GM23338 (cell line): ENCODE data around the gene COL4A6. TPM values are rescaled to one million over a fixed set of nuclear protein-coding genes. Genes with fewer than 3 reads are reported as not detected.

Source experiments
- ATAC-seq: fragments of 200-7000 bp; cut with Tn5 transposase; 3 replicates; pipeline ENCODE4 v1.9.1; 2020
- DNase-seq: peaks from one replicate; pipeline ENCODE4 v3.0.0-alpha.2; 2015; ENCODE audit warnings: low spot score
- H2AFZ ChIP-seq: fragments of 200-600 bp; sonication (generic); 2 replicates; pipeline ENCODE4 v1.8.0; 2016; ENCODE audit warnings: antibody characterized with exemption, mild to moderate bottlenecking, moderate library complexity
- H3F3A ChIP-seq: fragments of 200-600 bp; sonication (generic); replicated peaks from 2 replicates; pipeline ENCODE4 v1.8.0; 2017; ENCODE audit warnings: antibody characterized with exemption, mixed run types, low read depth
- H3K27ac ChIP-seq: fragments of 200-600 bp; sonication (generic); 2 replicates; pipeline ENCODE4 v1.6.1; 2016; ENCODE audit warnings: low read depth
- H3K27me3 ChIP-seq: fragments of 200-600 bp; sonication (generic); 2 replicates; pipeline ENCODE4 v1.8.0; 2016; ENCODE audit warnings: mild to moderate bottlenecking, mixed run types, moderate library complexity; ENCODE audit not compliant: insufficient read depth
- H3K36me3 ChIP-seq: fragments of 200-600 bp; sonication (generic); 2 replicates; pipeline ENCODE4 v1.8.0; 2016; ENCODE audit warnings: mild to moderate bottlenecking; ENCODE audit not compliant: insufficient read depth
- H3K4me1 ChIP-seq: fragments of 200-600 bp; sonication (generic); 2 replicates; pipeline ENCODE4 v1.8.0; 2016; ENCODE audit warnings: mild to moderate bottlenecking, moderate library complexity; ENCODE audit not compliant: insufficient read depth
- H3K4me2 ChIP-seq: fragments of 200-600 bp; sonication (generic); 2 replicates; pipeline ENCODE4 v1.7.1; 2017; ENCODE audit warnings: mixed run types
- H3K4me3 ChIP-seq: fragments of 200-600 bp; sonication (generic); 2 replicates; pipeline ENCODE4 v1.6.1; 2016; ENCODE audit warnings: mixed run types
- H3K79me2 ChIP-seq: fragments of 200-600 bp; sonication (generic); replicated peaks from 2 replicates; pipeline ENCODE4 v1.8.0; 2017; ENCODE audit warnings: mild to moderate bottlenecking; ENCODE audit not compliant: insufficient read depth
- H3K9me2 ChIP-seq: fragments of 200-600 bp; sonication (generic); 2 replicates; pipeline ENCODE4 v1.8.0; 2017; ENCODE audit not compliant: insufficient read depth
- H4K20me1 ChIP-seq: fragments of 200-600 bp; sonication (generic); replicated peaks from 2 replicates; pipeline ENCODE4 v1.8.0; 2017; ENCODE audit warnings: mild to moderate bottlenecking; ENCODE audit not compliant: insufficient read depth
- H3K27ac Mint-ChIP-seq: 2 replicates; pipeline ENCODE4 v1.8.0; 2020; ENCODE audit warnings: inconsistent platforms, mild to moderate bottlenecking, moderate library complexity, mixed read lengths
- H3K27me3 Mint-ChIP-seq: 3 replicates; pipeline ENCODE4 v1.8.0; 2022; ENCODE audit warnings: low read depth, mild to moderate bottlenecking, moderate library complexity, mixed read lengths, inconsistent platforms; ENCODE audit not compliant: insufficient read depth, poor library complexity
- H3K36me3 Mint-ChIP-seq: 3 replicates; pipeline ENCODE4 v1.8.0; 2021; ENCODE audit warnings: low read depth, mild to moderate bottlenecking, inconsistent platforms, moderate library complexity, mixed read lengths
- H3K4me1 Mint-ChIP-seq: 3 replicates; pipeline ENCODE4 v1.8.0; 2020; ENCODE audit warnings: mild to moderate bottlenecking, inconsistent platforms, mixed read lengths
- H3K4me3 Mint-ChIP-seq: 3 replicates; pipeline ENCODE4 v1.8.0; 2021; ENCODE audit warnings: moderate library complexity, mild to moderate bottlenecking, inconsistent platforms, mixed read lengths
- H3K9me3 Mint-ChIP-seq: 3 replicates; pipeline ENCODE4 v1.8.0; 2020; ENCODE audit warnings: moderate library complexity, mild to moderate bottlenecking, inconsistent platforms, mixed read lengths
- CREB1 ChIP-seq: fragments of 250-450 bp; sonication (Bioruptor Pico); IDR thresholded peaks from 2 replicates; pipeline ENCODE4 v1.5.0; 2020; ENCODE audit warnings: low read depth, mild to moderate bottlenecking, moderate library complexity
- EZH2 ChIP-seq: fragments of 200-600 bp; sonication (generic); IDR thresholded peaks from one replicate; pipeline ENCODE4 v1.8.0; 2017; ENCODE audit warnings: antibody characterized with exemption, mild to moderate bottlenecking, low read depth; ENCODE audit not compliant: unreplicated experiment
- EZH2phosphoT487 ChIP-seq: fragments of 200-600 bp; sonication (generic); IDR thresholded peaks from one replicate; pipeline ENCODE4 v1.8.1; 2018; ENCODE audit warnings: antibody characterized with exemption; ENCODE audit not compliant: unreplicated experiment
- POLR2AphosphoS5 ChIP-seq: IDR thresholded peaks from 2 replicates; pipeline ENCODE4 v1.6.1; 2016; ENCODE audit warnings: antibody characterized with exemption, low read depth
- polyA plus RNA-seq: library from polyadenylated mRNA; unstranded; fragments of >200 nt; fragmentation: Nextera tagmentation; extraction: Ambion mirVana; gene quantifications from 2 replicates; pipeline ENCODE4 v1.2.1, GENCODE V29; 2016
- total RNA-seq: library from RNA; depleted of rRNA; stranded (reverse); fragments of >200 nt; shearing (Covaris generic); gene quantifications from 2 replicates; pipeline ENCODE4 v1.2.3, GENCODE V29; 2014
- TF ChIP-seq, protein P1 (sequence below), 2 experiments: fragments of 200-600 bp in 1 of 2; sonication (generic) in 1 of 2; conservative IDR thresholded peaks; 2 replicates each; pipeline versions ENCODE4 v1.5.1 to v1.6.1; 2016 to 2017; ENCODE audit warnings: antibody characterized with exemption in 2 of 2, low read depth in 2 of 2, mild to moderate bottlenecking in 2 of 2, moderate library complexity in 1 of 2
- TF ChIP-seq, protein P2 (sequence below): IDR thresholded peaks from one replicate; pipeline ENCODE4 v1.6.1; 2018; ENCODE audit warnings: antibody characterized with exemption; ENCODE audit not compliant: unreplicated experiment
- TF ChIP-seq, protein P3 (sequence below): fragments of 250-450 bp; sonication (Bioruptor Pico); IDR thresholded peaks from 2 replicates; pipeline ENCODE4 v1.5.0; 2020; ENCODE audit warnings: mild to moderate bottlenecking, moderate library complexity

COL4A6 gene
- total and polyA plus RNA-seq, 2 experiments from 2014 or later = 4.1 to 15.2 TPM

DNA sequence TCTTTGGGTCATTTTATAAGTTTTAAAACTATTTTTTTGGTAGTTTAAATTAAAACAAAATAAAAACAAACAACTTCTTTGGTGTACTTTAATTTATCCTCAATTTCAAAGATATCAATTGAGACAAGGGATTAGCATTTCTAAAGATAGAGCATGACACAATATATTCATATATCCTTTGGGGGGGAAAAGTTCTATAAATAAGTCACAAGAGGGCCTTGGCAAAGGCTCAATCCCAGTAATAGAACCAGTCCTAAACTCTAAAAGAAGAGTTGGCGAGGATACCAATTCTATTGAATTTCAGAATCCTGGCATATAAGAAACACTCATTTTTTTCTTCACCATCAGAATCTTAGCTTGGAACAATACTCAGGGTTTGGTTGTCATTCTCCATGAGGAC lies 89.7 kb downstream of the COL4A6 start:
- H3K79me2 ChIP-seq = no peaks in the 10 kb centered on the region
- H3K9me2 ChIP-seq = no peaks in the 10 kb centered on the region
- Mint-ChIP-seq H3K4me3 (no peak overlapping the region), H3K36me3 (no peaks in the 10 kb centered on the region), H3K27ac (no peak overlapping the region), H3K9me3 (no peaks in the 10 kb centered on the region), H3K4me1 (peaks cover 61% of the 10 kb centered on the region), H3K27me3 (no peaks in the 10 kb centered on the region)
- no peaks in the 10 kb centered on the region for H3K36me3 ChIP-seq
- ATAC-seq (no peak), DNase-seq (no peak)
- no peak overlapping the region for H3K4me2 ChIP-seq
- H3K4me3 ChIP-seq = no peak overlapping the region
- TF ChIP-seq EZH2 = no peak
- TF ChIP-seq EZH2phosphoT487 = no peak
- TF ChIP-seq POLR2AphosphoS5 = no peak
- no peak for TF ChIP-seq CREB1 (CRISPR knock-in tag)
- TF ChIP-seq, protein P1, sequence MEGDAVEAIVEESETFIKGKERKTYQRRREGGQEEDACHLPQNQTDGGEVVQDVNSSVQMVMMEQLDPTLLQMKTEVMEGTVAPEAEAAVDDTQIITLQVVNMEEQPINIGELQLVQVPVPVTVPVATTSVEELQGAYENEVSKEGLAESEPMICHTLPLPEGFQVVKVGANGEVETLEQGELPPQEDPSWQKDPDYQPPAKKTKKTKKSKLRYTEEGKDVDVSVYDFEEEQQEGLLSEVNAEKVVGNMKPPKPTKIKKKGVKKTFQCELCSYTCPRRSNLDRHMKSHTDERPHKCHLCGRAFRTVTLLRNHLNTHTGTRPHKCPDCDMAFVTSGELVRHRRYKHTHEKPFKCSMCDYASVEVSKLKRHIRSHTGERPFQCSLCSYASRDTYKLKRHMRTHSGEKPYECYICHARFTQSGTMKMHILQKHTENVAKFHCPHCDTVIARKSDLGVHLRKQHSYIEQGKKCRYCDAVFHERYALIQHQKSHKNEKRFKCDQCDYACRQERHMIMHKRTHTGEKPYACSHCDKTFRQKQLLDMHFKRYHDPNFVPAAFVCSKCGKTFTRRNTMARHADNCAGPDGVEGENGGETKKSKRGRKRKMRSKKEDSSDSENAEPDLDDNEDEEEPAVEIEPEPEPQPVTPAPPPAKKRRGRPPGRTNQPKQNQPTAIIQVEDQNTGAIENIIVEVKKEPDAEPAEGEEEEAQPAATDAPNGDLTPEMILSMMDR (conservative IDR thresholded peaks at IDR 0.05; ENCODE audit: low read depth in 2 of 2) = no peak
- TF ChIP-seq, protein P2, sequence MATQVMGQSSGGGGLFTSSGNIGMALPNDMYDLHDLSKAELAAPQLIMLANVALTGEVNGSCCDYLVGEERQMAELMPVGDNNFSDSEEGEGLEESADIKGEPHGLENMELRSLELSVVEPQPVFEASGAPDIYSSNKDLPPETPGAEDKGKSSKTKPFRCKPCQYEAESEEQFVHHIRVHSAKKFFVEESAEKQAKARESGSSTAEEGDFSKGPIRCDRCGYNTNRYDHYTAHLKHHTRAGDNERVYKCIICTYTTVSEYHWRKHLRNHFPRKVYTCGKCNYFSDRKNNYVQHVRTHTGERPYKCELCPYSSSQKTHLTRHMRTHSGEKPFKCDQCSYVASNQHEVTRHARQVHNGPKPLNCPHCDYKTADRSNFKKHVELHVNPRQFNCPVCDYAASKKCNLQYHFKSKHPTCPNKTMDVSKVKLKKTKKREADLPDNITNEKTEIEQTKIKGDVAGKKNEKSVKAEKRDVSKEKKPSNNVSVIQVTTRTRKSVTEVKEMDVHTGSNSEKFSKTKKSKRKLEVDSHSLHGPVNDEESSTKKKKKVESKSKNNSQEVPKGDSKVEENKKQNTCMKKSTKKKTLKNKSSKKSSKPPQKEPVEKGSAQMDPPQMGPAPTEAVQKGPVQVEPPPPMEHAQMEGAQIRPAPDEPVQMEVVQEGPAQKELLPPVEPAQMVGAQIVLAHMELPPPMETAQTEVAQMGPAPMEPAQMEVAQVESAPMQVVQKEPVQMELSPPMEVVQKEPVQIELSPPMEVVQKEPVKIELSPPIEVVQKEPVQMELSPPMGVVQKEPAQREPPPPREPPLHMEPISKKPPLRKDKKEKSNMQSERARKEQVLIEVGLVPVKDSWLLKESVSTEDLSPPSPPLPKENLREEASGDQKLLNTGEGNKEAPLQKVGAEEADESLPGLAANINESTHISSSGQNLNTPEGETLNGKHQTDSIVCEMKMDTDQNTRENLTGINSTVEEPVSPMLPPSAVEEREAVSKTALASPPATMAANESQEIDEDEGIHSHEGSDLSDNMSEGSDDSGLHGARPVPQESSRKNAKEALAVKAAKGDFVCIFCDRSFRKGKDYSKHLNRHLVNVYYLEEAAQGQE = no peak
- TF ChIP-seq, protein P3, sequence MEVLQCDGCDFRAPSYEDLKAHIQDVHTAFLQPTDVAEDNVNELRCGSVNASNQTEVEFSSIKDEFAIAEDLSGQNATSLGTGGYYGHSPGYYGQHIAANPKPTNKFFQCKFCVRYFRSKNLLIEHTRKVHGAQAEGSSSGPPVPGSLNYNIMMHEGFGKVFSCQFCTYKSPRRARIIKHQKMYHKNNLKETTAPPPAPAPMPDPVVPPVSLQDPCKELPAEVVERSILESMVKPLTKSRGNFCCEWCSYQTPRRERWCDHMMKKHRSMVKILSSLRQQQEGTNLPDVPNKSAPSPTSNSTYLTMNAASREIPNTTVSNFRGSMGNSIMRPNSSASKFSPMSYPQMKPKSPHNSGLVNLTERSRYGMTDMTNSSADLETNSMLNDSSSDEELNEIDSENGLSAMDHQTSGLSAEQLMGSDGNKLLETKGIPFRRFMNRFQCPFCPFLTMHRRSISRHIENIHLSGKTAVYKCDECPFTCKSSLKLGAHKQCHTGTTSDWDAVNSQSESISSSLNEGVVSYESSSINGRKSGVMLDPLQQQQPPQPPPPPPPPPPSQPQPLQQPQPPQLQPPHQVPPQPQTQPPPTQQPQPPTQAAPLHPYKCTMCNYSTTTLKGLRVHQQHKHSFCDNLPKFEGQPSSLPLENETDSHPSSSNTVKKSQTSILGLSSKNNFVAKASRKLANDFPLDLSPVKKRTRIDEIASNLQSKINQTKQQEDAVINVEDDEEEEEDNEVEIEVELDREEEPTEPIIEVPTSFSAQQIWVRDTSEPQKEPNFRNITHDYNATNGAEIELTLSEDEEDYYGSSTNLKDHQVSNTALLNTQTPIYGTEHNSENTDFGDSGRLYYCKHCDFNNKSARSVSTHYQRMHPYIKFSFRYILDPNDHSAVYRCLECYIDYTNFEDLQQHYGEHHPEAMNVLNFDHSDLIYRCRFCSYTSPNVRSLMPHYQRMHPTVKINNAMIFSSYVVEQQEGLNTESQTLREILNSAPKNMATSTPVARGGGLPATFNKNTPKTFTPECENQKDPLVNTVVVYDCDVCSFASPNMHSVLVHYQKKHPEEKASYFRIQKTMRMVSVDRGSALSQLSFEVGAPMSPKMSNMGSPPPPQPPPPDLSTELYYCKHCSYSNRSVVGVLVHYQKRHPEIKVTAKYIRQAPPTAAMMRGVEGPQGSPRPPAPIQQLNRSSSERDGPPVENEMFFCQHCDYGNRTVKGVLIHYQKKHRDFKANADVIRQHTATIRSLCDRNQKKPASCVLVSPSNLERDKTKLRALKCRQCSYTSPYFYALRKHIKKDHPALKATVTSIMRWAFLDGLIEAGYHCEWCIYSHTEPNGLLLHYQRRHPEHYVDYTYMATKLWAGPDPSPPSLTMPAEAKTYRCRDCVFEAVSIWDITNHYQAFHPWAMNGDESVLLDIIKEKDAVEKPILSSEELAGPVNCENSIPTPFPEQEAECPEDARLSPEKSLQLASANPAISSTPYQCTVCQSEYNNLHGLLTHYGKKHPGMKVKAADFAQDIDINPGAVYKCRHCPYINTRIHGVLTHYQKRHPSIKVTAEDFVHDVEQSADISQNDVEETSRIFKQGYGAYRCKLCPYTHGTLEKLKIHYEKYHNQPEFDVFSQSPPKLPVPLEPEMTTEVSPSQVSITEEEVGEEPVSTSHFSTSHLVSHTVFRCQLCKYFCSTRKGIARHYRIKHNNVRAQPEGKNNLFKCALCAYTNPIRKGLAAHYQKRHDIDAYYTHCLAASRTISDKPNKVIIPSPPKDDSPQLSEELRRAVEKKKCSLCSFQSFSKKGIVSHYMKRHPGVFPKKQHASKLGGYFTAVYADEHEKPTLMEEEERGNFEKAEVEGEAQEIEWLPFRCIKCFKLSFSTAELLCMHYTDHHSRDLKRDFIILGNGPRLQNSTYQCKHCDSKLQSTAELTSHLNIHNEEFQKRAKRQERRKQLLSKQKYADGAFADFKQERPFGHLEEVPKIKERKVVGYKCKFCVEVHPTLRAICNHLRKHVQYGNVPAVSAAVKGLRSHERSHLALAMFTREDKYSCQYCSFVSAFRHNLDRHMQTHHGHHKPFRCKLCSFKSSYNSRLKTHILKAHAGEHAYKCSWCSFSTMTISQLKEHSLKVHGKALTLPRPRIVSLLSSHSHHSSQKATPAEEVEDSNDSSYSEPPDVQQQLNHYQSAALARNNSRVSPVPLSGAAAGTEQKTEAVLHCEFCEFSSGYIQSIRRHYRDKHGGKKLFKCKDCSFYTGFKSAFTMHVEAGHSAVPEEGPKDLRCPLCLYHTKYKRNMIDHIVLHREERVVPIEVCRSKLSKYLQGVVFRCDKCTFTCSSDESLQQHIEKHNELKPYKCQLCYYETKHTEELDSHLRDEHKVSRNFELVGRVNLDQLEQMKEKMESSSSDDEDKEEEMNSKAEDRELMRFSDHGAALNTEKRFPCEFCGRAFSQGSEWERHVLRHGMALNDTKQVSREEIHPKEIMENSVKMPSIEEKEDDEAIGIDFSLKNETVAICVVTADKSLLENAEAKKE = no peak
- peaks cover 30% of the 10 kb centered on the region for H3K4me1 ChIP-seq
- no peaks in the 10 kb centered on the region for H3K27me3 ChIP-seq
- no peaks in the 10 kb centered on the region for H3F3A ChIP-seq
- H4K20me1 ChIP-seq = no peaks in the 10 kb centered on the region
- no peak overlapping the region for H2AFZ ChIP-seq
- no peak overlapping the region for H3K27ac ChIP-seq
